Activated CD8-positive, alpha-beta T cell treated with anti-CD3 and anti-CD28 coated beads for 36 hours (primary cell): Measurements from ENCODE around the gene EIF4E1B. TPM values are rescaled to one million over a fixed set of nuclear protein-coding genes. Genes with fewer than 3 reads are reported as not detected.

ENCODE experiments used
- ATAC-seq: fragments of 200-7000 bp; cut with Tn5 transposase; one replicate; pipeline ENCODE4 v1.10.0; 2021; ENCODE audit warnings: mild to moderate bottlenecking, moderate library complexity
- CTCF ChIA-PET: fragments of 350-600 bp; sonication (Branson Sonifier 250); formaldehyde crosslinking; loops from one replicate; lab custom pipeline; 2021; ENCODE audit warnings: antibody characterized with exemption; lab: Charles Lee
- POLR2A ChIA-PET: fragments of 350-600 bp; sonication (Branson Sonifier 250); formaldehyde crosslinking; loops from one replicate; lab custom pipeline; 2021; ENCODE audit warnings: antibody characterized with exemption; lab: Charles Lee
- DNase-seq: peaks from one replicate; pipeline ENCODE4 v3.0.0-alpha.2; 2020
- H3K27ac Mint-ChIP-seq: one replicate; pipeline ENCODE4 v1.8.0; 2021; ENCODE audit warnings: mild to moderate bottlenecking, mixed read lengths
- H3K27me3 Mint-ChIP-seq: one replicate; pipeline ENCODE4 v1.8.0; 2021; ENCODE audit warnings: mixed read lengths
- H3K36me3 Mint-ChIP-seq: one replicate; pipeline ENCODE4 v1.8.0; 2021; ENCODE audit warnings: low read depth, mixed read lengths
- H3K4me1 Mint-ChIP-seq: one replicate; pipeline ENCODE4 v1.8.0; 2021; ENCODE audit warnings: low read depth, mixed read lengths
- H3K4me3 Mint-ChIP-seq: one replicate; pipeline ENCODE4 v1.8.0; 2021; ENCODE audit warnings: mild to moderate bottlenecking, moderate library complexity, mixed read lengths
- H3K9me3 Mint-ChIP-seq: one replicate; pipeline ENCODE4 v1.8.0; 2021; ENCODE audit warnings: mixed read lengths
- intact Hi-C: fragments of 100-400 bp; cut with micrococcal nuclease; formaldehyde crosslinking; loops from one replicate; pipeline ENCODE4 v1.10.0; 2022
- total RNA-seq, 2 experiments: library from RNA; stranded (reverse); gene quantifications; one replicate each; pipeline ENCODE4 v1.2.3, GENCODE V29; 2021
- TF ChIP-seq, protein P1 (sequence below): fragments of 200-600 bp; IDR thresholded peaks from one replicate; pipeline ENCODE4 v1.8.0; 2022; ENCODE audit warnings: antibody characterized with exemption, mild to moderate bottlenecking

Gene EIF4E1B
- total RNA-seq, 2 experiments from 2014 or later = not detected

DNA sequence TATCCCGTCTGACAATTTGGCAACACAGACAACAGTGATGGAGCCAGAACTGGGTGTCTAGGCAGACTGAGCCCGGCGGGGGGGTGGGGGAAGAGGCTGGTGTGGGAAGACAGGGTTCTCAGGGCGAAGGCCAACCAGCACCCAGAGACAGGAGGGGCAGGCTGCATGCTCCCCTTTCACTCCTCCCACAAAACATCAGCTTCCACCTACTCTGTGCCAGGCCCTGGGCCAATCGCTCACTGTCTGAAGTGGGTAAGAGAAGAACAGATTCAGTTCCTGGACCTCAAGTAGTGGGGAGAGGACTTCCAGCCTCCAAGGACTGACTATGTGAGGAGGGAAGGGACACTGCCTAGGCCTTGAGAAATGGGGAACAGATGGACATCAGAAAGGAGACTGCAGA, 2.9 kb upstream of the EIF4E1B start:
- no peak for ATAC-seq
- no peak for DNase-seq
- H3K4me3 Mint-ChIP-seq = no peak overlapping the region
- H3K4me1 Mint-ChIP-seq = peaks cover 12% of the 10 kb centered on the region
- H3K36me3 Mint-ChIP-seq = no peaks in the 10 kb centered on the region
- ChIA-PET POLR2A (no interaction called here), CTCF (no interaction called here)
- no peaks in the 10 kb centered on the region for H3K9me3 Mint-ChIP-seq
- no peak overlapping the region for H3K27ac Mint-ChIP-seq
- TF ChIP-seq, protein P1, sequence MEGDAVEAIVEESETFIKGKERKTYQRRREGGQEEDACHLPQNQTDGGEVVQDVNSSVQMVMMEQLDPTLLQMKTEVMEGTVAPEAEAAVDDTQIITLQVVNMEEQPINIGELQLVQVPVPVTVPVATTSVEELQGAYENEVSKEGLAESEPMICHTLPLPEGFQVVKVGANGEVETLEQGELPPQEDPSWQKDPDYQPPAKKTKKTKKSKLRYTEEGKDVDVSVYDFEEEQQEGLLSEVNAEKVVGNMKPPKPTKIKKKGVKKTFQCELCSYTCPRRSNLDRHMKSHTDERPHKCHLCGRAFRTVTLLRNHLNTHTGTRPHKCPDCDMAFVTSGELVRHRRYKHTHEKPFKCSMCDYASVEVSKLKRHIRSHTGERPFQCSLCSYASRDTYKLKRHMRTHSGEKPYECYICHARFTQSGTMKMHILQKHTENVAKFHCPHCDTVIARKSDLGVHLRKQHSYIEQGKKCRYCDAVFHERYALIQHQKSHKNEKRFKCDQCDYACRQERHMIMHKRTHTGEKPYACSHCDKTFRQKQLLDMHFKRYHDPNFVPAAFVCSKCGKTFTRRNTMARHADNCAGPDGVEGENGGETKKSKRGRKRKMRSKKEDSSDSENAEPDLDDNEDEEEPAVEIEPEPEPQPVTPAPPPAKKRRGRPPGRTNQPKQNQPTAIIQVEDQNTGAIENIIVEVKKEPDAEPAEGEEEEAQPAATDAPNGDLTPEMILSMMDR = no peak
- peaks cover 52% of the 10 kb centered on the region for H3K27me3 Mint-ChIP-seq
- intact Hi-C loops = no loop called here

DNA sequence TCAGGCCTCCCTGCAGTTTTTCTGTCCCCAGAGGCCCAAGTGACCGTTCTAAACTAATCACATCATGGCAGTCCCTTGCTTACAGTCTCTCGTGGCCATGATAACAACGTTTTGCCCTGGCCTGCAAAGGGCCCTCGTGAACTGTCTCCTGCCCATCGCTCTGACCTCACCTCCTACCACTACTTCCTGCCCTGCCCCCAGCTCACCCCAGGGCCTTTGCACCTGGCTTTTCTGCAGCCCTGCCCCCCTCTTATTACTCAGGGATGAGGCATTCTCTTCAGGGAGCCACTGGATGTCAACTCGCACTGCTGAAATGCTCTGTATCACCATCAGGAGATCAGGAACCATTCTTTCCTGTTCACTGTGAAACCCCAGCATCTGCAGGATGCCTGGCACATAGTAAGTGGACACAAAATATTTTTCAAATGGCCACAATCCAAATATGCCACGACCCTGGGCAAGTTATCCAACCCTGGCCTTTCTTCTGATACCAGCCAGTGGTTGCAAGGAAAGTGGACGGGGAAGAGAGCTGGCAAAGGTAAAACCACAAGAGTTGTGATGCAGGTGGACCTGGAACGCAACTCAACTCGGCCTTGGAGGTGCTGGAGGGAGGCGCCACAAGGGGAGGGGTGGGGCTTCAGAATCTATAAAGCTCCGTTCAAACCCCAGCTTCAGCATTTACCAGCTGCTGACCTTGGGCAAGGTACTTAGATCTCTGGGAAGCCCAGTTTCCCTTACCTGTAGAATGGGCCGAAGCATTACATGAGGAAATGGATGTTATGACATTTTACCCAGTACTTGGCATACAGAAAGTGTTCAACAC, 1.9 kb upstream of the EIF4E1B start:
- ChIA-PET POLR2A (no interaction called here), CTCF (no interaction called here)
- intact Hi-C loops = no loop called here
- Mint-ChIP-seq H3K9me3 (no peaks in the 10 kb centered on the region), H3K4me1 (peaks cover 14% of the 10 kb centered on the region), H3K36me3 (no peaks in the 10 kb centered on the region), H3K4me3 (peak overlapping the region; percentile 13), H3K27me3 (peaks cover 57% of the 10 kb centered on the region), H3K27ac (no peak overlapping the region)
- DNase-seq (no peak), ATAC-seq (no peak)
- TF ChIP-seq, protein P1 = no peak

DNA sequence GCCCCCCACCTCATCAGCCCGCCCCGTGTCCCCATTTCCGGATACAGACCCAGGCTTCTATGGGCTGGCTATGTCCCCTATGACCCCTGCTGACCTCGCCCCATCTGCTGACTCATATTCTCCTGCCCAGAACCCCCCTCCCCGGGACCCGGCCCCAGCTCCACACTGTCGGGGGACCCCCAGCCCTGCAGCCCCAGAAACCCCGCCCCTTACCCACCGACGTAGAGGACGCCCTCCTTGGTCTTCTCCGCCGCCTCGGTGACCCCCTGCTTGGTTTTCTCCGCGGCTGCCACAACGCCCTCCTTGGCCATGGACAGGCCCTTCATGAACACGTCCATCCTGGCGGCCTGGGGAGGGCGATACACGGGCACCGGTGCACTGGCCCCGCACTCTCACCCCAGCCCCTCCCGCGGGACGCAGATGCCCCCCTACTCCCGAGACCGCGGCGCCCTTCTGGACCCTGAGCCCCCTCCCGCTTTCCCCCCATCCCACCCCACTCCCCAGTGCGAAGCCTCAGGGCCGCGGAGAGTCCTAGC, 1.1 kb upstream of the EIF4E1B start:
- ATAC-seq = no peak
- no peaks in the 10 kb centered on the region for H3K36me3 Mint-ChIP-seq
- peaks cover 58% of the 10 kb centered on the region for H3K27me3 Mint-ChIP-seq
- H3K27ac Mint-ChIP-seq = no peak overlapping the region
- TF ChIP-seq, protein P1 = no peak
- H3K9me3 Mint-ChIP-seq = no peaks in the 10 kb centered on the region
- H3K4me1 Mint-ChIP-seq = peaks cover 17% of the 10 kb centered on the region
- DNase-seq = no peak
- H3K4me3 Mint-ChIP-seq = peak overlapping the region; percentile 32
- ChIA-PET CTCF (interaction anchor here (1.1 to 2.8 kb wide), 6 partner anchors 8 to 214 kb away, joined by 3 to 9 read pairs (median 6); partner anchors contain the start of gene TSPAN17), POLR2A (no interaction called here)
- intact Hi-C loops = no loop called here

DNA sequence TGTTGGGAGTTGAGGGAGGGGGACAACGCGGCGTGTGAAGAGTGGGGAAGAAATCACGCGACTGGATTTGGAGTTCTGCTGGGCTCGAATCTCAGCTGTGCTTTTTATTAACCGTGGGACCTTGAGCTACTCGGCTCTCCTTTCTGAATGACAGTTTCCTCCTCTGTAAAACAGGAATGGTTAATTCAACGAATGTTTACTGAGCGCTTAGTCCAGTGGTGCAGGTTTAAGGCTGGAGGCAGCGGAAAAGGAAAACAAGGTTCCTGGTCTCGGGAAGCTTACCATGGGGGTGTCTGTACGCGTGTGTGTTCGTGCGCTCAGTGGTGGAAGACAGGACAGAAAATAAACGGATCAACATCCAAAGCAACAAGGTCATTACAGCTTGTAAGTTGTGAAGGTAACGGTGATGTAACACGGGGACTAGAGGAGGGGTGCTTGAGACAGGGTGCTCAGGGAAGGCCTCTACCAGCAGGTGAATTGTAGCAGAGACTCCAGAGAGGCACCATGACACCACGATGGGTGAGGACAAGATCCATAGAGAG, 277 bp downstream of the EIF4E1B start:
- TF ChIP-seq, protein P1 = no peak
- DNase-seq = no peak
- H3K4me1 Mint-ChIP-seq = peaks cover 17% of the 10 kb centered on the region
- no peaks in the 10 kb centered on the region for H3K9me3 Mint-ChIP-seq
- H3K27me3 Mint-ChIP-seq = peaks cover 62% of the 10 kb centered on the region
- ATAC-seq = no peak
- ChIA-PET CTCF (interaction anchor here (0.7 to 2.8 kb wide), 12 partner anchors 9 to 271 kb away, joined by 3 to 9 read pairs (median 5); partner anchors contain the start of gene TSPAN17), POLR2A (interaction anchor here (1.0 to 1.4 kb wide), 5 partner anchors 9 to 182 kb away, joined by 3 to 4 read pairs (median 3); partner anchors contain the start of gene TSPAN17)
- intact Hi-C loops = no loop called here
- peak overlapping the region; percentile 20 for H3K4me3 Mint-ChIP-seq
- no peaks in the 10 kb centered on the region for H3K36me3 Mint-ChIP-seq
- no peak overlapping the region for H3K27ac Mint-ChIP-seq
